Activated naive CD4-positive, alpha-beta T cell treated with Interleukin-2 at 50 U/mL for 16 hours (primary cell): ENCODE data around the gene TCF12.

Experiments
- DNase-seq: peaks from one replicate; pipeline ENCODE4 v3.0.0-alpha.2; 2020

Gene TCF12

GRCh38 chr15:57327985-57328471, 409.6 kb downstream of the TCF12 start:
- DNase-seq = no peak

- DNase-seq = no peak
Observed at GRCh38 chr15:57328479-57328878, 410.0 kb downstream of the TCF12 start.

- DNase-seq = no peak
Observed at GRCh38 chr15:57328897-57329296, 410.5 kb downstream of the TCF12 start.

- DNase-seq = no peak
Observed at GRCh38 chr15:57329582-57330367, 411.3 kb downstream of the TCF12 start.

- DNase-seq = no peak
Observed at GRCh38 chr15:57330619-57331340, 412.3 kb downstream of the TCF12 start.

- no peak for DNase-seq
Observed at GRCh38 chr15:57332326-57332725, 413.9 kb downstream of the TCF12 start.

- no peak for DNase-seq
Observed at GRCh38 chr15:57333487-57333886, 415.0 kb downstream of the TCF12 start.

- no peak for DNase-seq
Observed at GRCh38 chr15:57334257-57334656, 415.8 kb downstream of the TCF12 start.

- no peak for DNase-seq
Observed at GRCh38 chr15:57335293-57335715, 416.9 kb downstream of the TCF12 start.

- DNase-seq = no peak
Observed at GRCh38 chr15:57335719-57336118, 417.3 kb downstream of the TCF12 start.

GRCh38 chr15:57337868-57338411, 419.5 kb downstream of the TCF12 start:
- DNase-seq = no peak

GRCh38 chr15:57339321-57339720, 420.9 kb downstream of the TCF12 start:
- no peak for DNase-seq
